Smooth muscle cell (in vitro differentiated cells): ENCODE results near the gene ABCA6. TPM values are rescaled to one million over a fixed set of nuclear protein-coding genes. Genes with fewer than 3 reads are reported as not detected.
A peak's percentile ranks its signal among the peaks of the same experiment; 100 is the strongest.
"Not testable (repeated sequence)": the region's sequence is repeated elsewhere in the genome, so short reads cannot be mapped to it uniquely, and the experiment has no call there.

Experiments used
- DNase-seq: peaks from one replicate; lab custom pipeline; 2025; ENCODE audit not compliant: unreplicated experiment; lab: John Stamatoyannopoulos, UW
- H2AFZ ChIP-seq: fragments of 200-600 bp; sonication (generic); 2 replicates; pipeline ENCODE4 v1.6.0; 2016; ENCODE audit warnings: antibody characterized with exemption, low read depth, mild to moderate bottlenecking
- H3F3A ChIP-seq: fragments of 200-600 bp; sonication (generic); 2 replicates; pipeline ENCODE4 v1.6.0; 2017; ENCODE audit warnings: antibody characterized with exemption, low read depth
- H3K27ac ChIP-seq: fragments of 200-600 bp; sonication (generic); 2 replicates; pipeline ENCODE4 v1.5.1; 2016; ENCODE audit warnings: low read depth, mild to moderate bottlenecking
- H3K27me3 ChIP-seq: fragments of 200-600 bp; sonication (generic); 2 replicates; pipeline ENCODE4 v1.6.1; 2016; ENCODE audit warnings: low read depth, mild to moderate bottlenecking
- H3K36me3 ChIP-seq: fragments of 200-600 bp; sonication (generic); 2 replicates; pipeline ENCODE4 v1.5.1; 2016; ENCODE audit warnings: low read depth
- H3K4me1 ChIP-seq: fragments of 200-600 bp; sonication (generic); 2 replicates; pipeline ENCODE4 v1.5.1; 2016; ENCODE audit warnings: low read depth
- H3K4me2 ChIP-seq: fragments of 200-600 bp; sonication (generic); 2 replicates; pipeline ENCODE4 v1.6.0; 2016; ENCODE audit warnings: mild to moderate bottlenecking
- H3K4me3 ChIP-seq: fragments of 200-600 bp; sonication (generic); 2 replicates; pipeline ENCODE4 v1.5.1; 2016; ENCODE audit warnings: mild to moderate bottlenecking
- H3K79me2 ChIP-seq: fragments of 200-600 bp; sonication (generic); 2 replicates; pipeline ENCODE4 v1.6.0; 2016; ENCODE audit warnings: low read depth, mild to moderate bottlenecking
- H3K9ac ChIP-seq: fragments of 200-600 bp; sonication (generic); 2 replicates; pipeline ENCODE4 v1.6.0; 2016; ENCODE audit warnings: low read depth
- H3K9me3 ChIP-seq: fragments of 200-600 bp; sonication (generic); replicated peaks from 2 replicates; pipeline ENCODE4 v1.5.1; 2016; ENCODE audit warnings: low read depth
- H4K20me1 ChIP-seq: fragments of 200-600 bp; sonication (generic); 2 replicates; pipeline ENCODE4 v1.6.0; 2016; ENCODE audit warnings: low read depth
- WGBS: methylation state at CpG from one replicate; pipeline ENCODE4 v1.1.7; 2016; ENCODE audit warnings: low lambda C conversion rate; 5-methylcytosine and 5-hydroxymethylcytosine counted together
- polyA plus RNA-seq: library from polyadenylated mRNA; unstranded; fragments of >200 nt; fragmentation: Nextera tagmentation; extraction: Ambion mirVana; gene quantifications from 2 replicates; pipeline ENCODE4 v1.2.1, GENCODE V29; 2016
- total RNA-seq: library from RNA; depleted of rRNA; stranded (reverse); fragments of >200 nt; gene quantifications from 2 replicates; pipeline ENCODE4 v1.2.3, GENCODE V29; 2014
- TF ChIP-seq, protein P1 (sequence below): fragments of 200-600 bp; sonication (generic); IDR thresholded peaks from 2 replicates; pipeline ENCODE4 v1.5.1; 2017; ENCODE audit warnings: borderline replicate concordance, mild to moderate bottlenecking, antibody characterized with exemption; ENCODE audit not compliant: insufficient read depth, poor library complexity, severe bottlenecking

Gene ABCA6
- total and polyA plus RNA-seq, 2 experiments from 2014 or later: not detected

GRCh38 chr17:69175625-69176456, 34.1 kb upstream of the ABCA6 start:
- H3K36me3 ChIP-seq: no peaks in the 10 kb centered on the region
- no peaks in the 10 kb centered on the region for H3K27me3 ChIP-seq
- H3K4me1 ChIP-seq: no peaks in the 10 kb centered on the region
- no peak overlapping the region for H3K4me2 ChIP-seq
- no peak overlapping the region for H3K9ac ChIP-seq
- TF ChIP-seq, protein P1, sequence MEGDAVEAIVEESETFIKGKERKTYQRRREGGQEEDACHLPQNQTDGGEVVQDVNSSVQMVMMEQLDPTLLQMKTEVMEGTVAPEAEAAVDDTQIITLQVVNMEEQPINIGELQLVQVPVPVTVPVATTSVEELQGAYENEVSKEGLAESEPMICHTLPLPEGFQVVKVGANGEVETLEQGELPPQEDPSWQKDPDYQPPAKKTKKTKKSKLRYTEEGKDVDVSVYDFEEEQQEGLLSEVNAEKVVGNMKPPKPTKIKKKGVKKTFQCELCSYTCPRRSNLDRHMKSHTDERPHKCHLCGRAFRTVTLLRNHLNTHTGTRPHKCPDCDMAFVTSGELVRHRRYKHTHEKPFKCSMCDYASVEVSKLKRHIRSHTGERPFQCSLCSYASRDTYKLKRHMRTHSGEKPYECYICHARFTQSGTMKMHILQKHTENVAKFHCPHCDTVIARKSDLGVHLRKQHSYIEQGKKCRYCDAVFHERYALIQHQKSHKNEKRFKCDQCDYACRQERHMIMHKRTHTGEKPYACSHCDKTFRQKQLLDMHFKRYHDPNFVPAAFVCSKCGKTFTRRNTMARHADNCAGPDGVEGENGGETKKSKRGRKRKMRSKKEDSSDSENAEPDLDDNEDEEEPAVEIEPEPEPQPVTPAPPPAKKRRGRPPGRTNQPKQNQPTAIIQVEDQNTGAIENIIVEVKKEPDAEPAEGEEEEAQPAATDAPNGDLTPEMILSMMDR: no peak
- H3F3A ChIP-seq: no peaks in the 10 kb centered on the region
- peak overlapping the region; percentile 39 for H3K27ac ChIP-seq
- DNase-seq: no peak
- peak overlapping the region; percentile 17 for H2AFZ ChIP-seq
- no peaks in the 10 kb centered on the region for H3K79me2 ChIP-seq
- whole genome bisulfite sequencing: 77% methylated on average over 4 of the region's 4 CpGs
- no peaks in the 10 kb centered on the region for H3K9me3 ChIP-seq
- no peak overlapping the region for H3K4me3 ChIP-seq
- no peaks in the 10 kb centered on the region for H4K20me1 ChIP-seq

- DNase-seq: no peak
- Histone ChIP-seq H3K79me2 (no peaks in the 10 kb centered on the region), H3K9ac (no peak overlapping the region), H3K4me2 (no peak overlapping the region), H3K27ac (no peak overlapping the region), H3K9me3 (no peaks in the 10 kb centered on the region), H2AFZ (no peak overlapping the region), H3K27me3 (no peaks in the 10 kb centered on the region), H3F3A (no peaks in the 10 kb centered on the region), H3K4me1 (no peaks in the 10 kb centered on the region), H3K4me3 (no peak overlapping the region), H4K20me1 (no peaks in the 10 kb centered on the region), H3K36me3 (no peaks in the 10 kb centered on the region)
- TF ChIP-seq, protein P1: no peak
- WGBS: 92% methylated on average over 4 of the region's 4 CpGs
Observed at GRCh38 chr17:69175262-69175624, 33.5 kb upstream of the ABCA6 start.

- Histone ChIP-seq H3K4me3 (no peak overlapping the region), H4K20me1 (no peaks in the 10 kb centered on the region), H3F3A (no peaks in the 10 kb centered on the region), H3K4me2 (no peak overlapping the region), H3K9ac (no peak overlapping the region), H3K4me1 (no peaks in the 10 kb centered on the region), H2AFZ (no peak overlapping the region), H3K9me3 (no peaks in the 10 kb centered on the region), H3K27ac (no peak overlapping the region), H3K27me3 (no peaks in the 10 kb centered on the region), H3K79me2 (no peaks in the 10 kb centered on the region), H3K36me3 (no peaks in the 10 kb centered on the region)
- no peak for DNase-seq
- WGBS: 47% methylated on average over 2 of the region's 2 CpGs
- TF ChIP-seq, protein P1: no peak
Observed at GRCh38 chr17:69173118-69173517, 31.4 kb upstream of the ABCA6 start.

- no peaks in the 10 kb centered on the region for H3K4me1 ChIP-seq
- no peak overlapping the region for H3K27ac ChIP-seq
- no peak for DNase-seq
- H3K79me2 ChIP-seq: no peaks in the 10 kb centered on the region
- no peaks in the 10 kb centered on the region for H4K20me1 ChIP-seq
- no peak overlapping the region for H3K9ac ChIP-seq
- TF ChIP-seq, protein P1: no peak
- no peaks in the 10 kb centered on the region for H3K36me3 ChIP-seq
- no peaks in the 10 kb centered on the region for H3F3A ChIP-seq
- H3K27me3 ChIP-seq: no peaks in the 10 kb centered on the region
- no peak overlapping the region for H3K4me3 ChIP-seq
- H3K9me3 ChIP-seq: no peaks in the 10 kb centered on the region
- no peak overlapping the region for H2AFZ ChIP-seq
- no peak overlapping the region for H3K4me2 ChIP-seq
Observed at GRCh38 chr17:69170377-69170776, 28.7 kb upstream of the ABCA6 start.

DNA sequence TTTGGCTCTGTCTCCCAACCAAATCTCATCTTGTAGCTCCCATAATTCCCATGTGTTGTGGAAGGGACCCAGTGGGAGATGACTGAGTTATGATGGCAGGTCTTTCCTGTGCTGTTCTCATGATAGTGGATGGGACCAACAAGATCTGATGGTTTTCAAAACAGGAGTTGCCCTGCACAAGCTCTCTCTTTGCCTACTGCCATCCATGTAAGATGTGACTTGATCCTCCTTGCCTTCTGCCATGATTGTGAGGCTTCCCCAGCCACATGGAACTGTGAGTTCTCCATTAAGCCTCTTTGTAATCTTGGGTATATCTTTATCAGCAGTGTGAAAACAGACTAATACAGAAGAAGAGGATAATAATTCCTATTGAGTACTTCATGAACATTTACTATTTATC, 26.9 kb upstream of the ABCA6 start:
- H3F3A ChIP-seq, H2AFZ ChIP-seq, H3K27ac ChIP-seq, H3K4me2 ChIP-seq, H3K4me1 ChIP-seq, H3K9ac ChIP-seq, H3K36me3 ChIP-seq, H3K4me3 ChIP-seq, H3K79me2 ChIP-seq, H3K27me3 ChIP-seq, DNase-seq, H3K9me3 ChIP-seq, H4K20me1 ChIP-seq: not testable (repeated sequence)
